Neuronal stem cell (in vitro differentiated cells): ENCODE data around the gene TMTC1.
"Not testable (repeated sequence)": the region's sequence is repeated elsewhere in the genome, so short reads cannot be mapped to it uniquely, and the experiment has no call there.

Source experiments
- DNase-seq: peaks from one replicate; pipeline ENCODE4 v3.0.0-alpha.2; 2013; ENCODE audit warnings: low spot score
- H2AFZ ChIP-seq: one replicate; pipeline ENCODE4 v1.6.1; 2013; ENCODE audit warnings: mild to moderate bottlenecking, low read length, inconsistent platforms
- H2AK5ac ChIP-seq: 2 replicates; pipeline ENCODE4 v1.6.1; 2013; ENCODE audit warnings: low read depth, mild to moderate bottlenecking, inconsistent platforms, low read length, moderate library complexity, mixed read lengths
- H2BK120ac ChIP-seq: 2 replicates; pipeline ENCODE4 v1.6.1; 2013; ENCODE audit warnings: low read depth, mild to moderate bottlenecking, inconsistent platforms, low read length, moderate library complexity, mixed read lengths
- H2BK12ac ChIP-seq: one replicate; pipeline ENCODE4 v1.6.1; 2013; ENCODE audit warnings: low read length, inconsistent platforms
- H2BK15ac ChIP-seq: 2 replicates; pipeline ENCODE4 v1.6.1; 2013; ENCODE audit warnings: mild to moderate bottlenecking, low read length, inconsistent platforms, mixed read lengths
- H2BK5ac ChIP-seq: one replicate; pipeline ENCODE4 v1.6.1; 2013; ENCODE audit warnings: inconsistent platforms, mild to moderate bottlenecking, low read length, moderate library complexity
- H3K14ac ChIP-seq: one replicate; pipeline ENCODE4 v1.6.1; 2013; ENCODE audit warnings: low read length, inconsistent platforms
- H3K18ac ChIP-seq: 2 replicates; pipeline ENCODE4 v1.6.1; 2013; ENCODE audit warnings: low read length, inconsistent platforms
- H3K23ac ChIP-seq: 2 replicates; pipeline ENCODE4 v1.6.1; 2013; ENCODE audit warnings: low read depth, mild to moderate bottlenecking, mixed read lengths, low read length, inconsistent platforms; ENCODE audit not compliant: poor library complexity
- H3K27ac ChIP-seq: replicated peaks from 3 replicates; pipeline ENCODE4 v1.5.1; 2013; ENCODE audit warnings: low read length, inconsistent platforms
- H3K27me3 ChIP-seq, 3 experiments: 2 replicates each; pipeline ENCODE4 v1.6.1; 2013; ENCODE audit warnings: low read length in 3 of 3, mild to moderate bottlenecking in 2 of 3, inconsistent platforms in 1 of 3, low read depth in 1 of 3, mixed read lengths in 1 of 3, moderate library complexity in 1 of 3; ENCODE audit not compliant: control insufficient read depth in 3 of 3, insufficient read depth in 3 of 3
- H3K36me3 ChIP-seq, 2 donors: replicated peaks in 1 of 2; 2 replicates each; pipeline ENCODE4 v1.6.1; 2013; ENCODE audit warnings: low read length in 2 of 2; ENCODE audit not compliant: control insufficient read depth in 2 of 2, insufficient read depth in 2 of 2
- H3K4ac ChIP-seq: 2 replicates; pipeline ENCODE4 v1.6.1; 2013; ENCODE audit warnings: inconsistent platforms, mild to moderate bottlenecking, low read length, moderate library complexity
- H3K4me1 ChIP-seq, 2 donors: 1 replicate in 1 of 2; 2 replicates in 1 of 2; pipeline ENCODE4 v1.6.1; 2013; ENCODE audit warnings: low read length in 2 of 2, low read depth in 1 of 2; ENCODE audit not compliant: control insufficient read depth in 2 of 2, insufficient read depth in 1 of 2
- H3K4me2 ChIP-seq: one replicate; pipeline ENCODE4 v1.6.1; 2013; ENCODE audit warnings: mild to moderate bottlenecking, low read length, inconsistent platforms; ENCODE audit not compliant: insufficient read depth, poor library complexity, severe bottlenecking
- H3K4me3 ChIP-seq, 2 donors: 2 replicates each; pipeline ENCODE4 v1.5.1; 2013; ENCODE audit warnings: low read length in 2 of 2, mild to moderate bottlenecking in 2 of 2, inconsistent platforms in 1 of 2, moderate library complexity in 1 of 2
- H3K79me1 ChIP-seq: one replicate; pipeline ENCODE4 v1.6.1; 2013; ENCODE audit warnings: low read depth, mild to moderate bottlenecking, inconsistent platforms, low read length, moderate library complexity
- H3K9ac ChIP-seq: one replicate; pipeline ENCODE4 v1.6.1; 2013; ENCODE audit warnings: mild to moderate bottlenecking, low read depth, low read length, inconsistent platforms; ENCODE audit not compliant: poor library complexity
- H3K9me3 ChIP-seq, 2 donors: replicated peaks in 1 of 2; 2 replicates each; pipeline versions ENCODE3 to v1.6.1; 2013; ENCODE audit warnings: low read length in 2 of 2, mild to moderate bottlenecking in 2 of 2, inconsistent platforms in 1 of 2, low read depth in 1 of 2, mixed read lengths in 1 of 2, moderate library complexity in 1 of 2; ENCODE audit not compliant: control insufficient read depth in 2 of 2, insufficient read depth in 1 of 2
- H4K8ac ChIP-seq: one replicate; pipeline ENCODE4 v1.6.1; 2013; ENCODE audit warnings: low read depth, mild to moderate bottlenecking, inconsistent platforms, low read length, moderate library complexity
- H4K91ac ChIP-seq: one replicate; pipeline ENCODE4 v1.6.1; 2013; ENCODE audit warnings: low read length, low read depth, mild to moderate bottlenecking, inconsistent platforms; ENCODE audit not compliant: poor library complexity
- WGBS, 2 donors: extraction: QIAGEN DNeasy Blood & Tissue Kit; methylation state at CpG; one replicate each; pipeline ENCODE4 v1.1.7; 2013; ENCODE audit warnings: missing lambda C conversion rate in 2 of 2, mixed read lengths in 1 of 2; ENCODE audit not compliant: insufficient read length in 2 of 2, insufficient replicate concordance in 1 of 2; ENCODE audit errors: extremely low coverage in 2 of 2; 5-methylcytosine and 5-hydroxymethylcytosine counted together

TMTC1 gene

GRCh38 chr12:29559198-29559597, 224.5 kb downstream of the TMTC1 start:
- no peak overlapping the region for H3K27ac ChIP-seq
- no peak overlapping the region for H3K4me2 ChIP-seq
- H2BK15ac ChIP-seq = no peak overlapping the region
- no peaks in the 10 kb centered on the region for H3K27me3 ChIP-seq
- no peak overlapping the region for H2AK5ac ChIP-seq
- no peak overlapping the region for H2BK120ac ChIP-seq
- H3K9me3 ChIP-seq = no peaks in the 10 kb centered on the region
- H3K36me3 ChIP-seq = peaks cover 0 to 13% of the 10 kb centered on the region in 2 donors
- no peak overlapping the region for H3K4me3 ChIP-seq
- H3K4me1 ChIP-seq = peaks cover 5 to 11% of the 10 kb centered on the region in 2 donors
- H3K4ac ChIP-seq = no peak overlapping the region
- H4K91ac ChIP-seq = no peak overlapping the region
- no peak overlapping the region for H2BK12ac ChIP-seq
- H3K79me1 ChIP-seq = no peaks in the 10 kb centered on the region
- no peak for DNase-seq
- no peak overlapping the region for H3K23ac ChIP-seq
- H2BK5ac ChIP-seq = no peak overlapping the region
- H3K18ac ChIP-seq = no peak overlapping the region
- whole genome bisulfite sequencing, 2 donors = no CpG with 5 or more reads among the region's 4 CpGs
- no peak overlapping the region for H3K14ac ChIP-seq
- H3K9ac ChIP-seq = no peak overlapping the region
- H4K8ac ChIP-seq = no peak overlapping the region
- H2AFZ ChIP-seq = peak overlapping the region; percentile 41

GRCh38 chr12:29556363-29556762, 227.4 kb downstream of the TMTC1 start:
- peaks cover 2 to 9% of the 10 kb centered on the region in 2 donors for H3K4me1 ChIP-seq
- H2AK5ac ChIP-seq = no peak overlapping the region
- H3K18ac ChIP-seq = no peak overlapping the region
- H2BK15ac ChIP-seq = no peak overlapping the region
- H3K9me3 ChIP-seq = no peaks in the 10 kb centered on the region
- H2BK12ac ChIP-seq = no peak overlapping the region
- no peak overlapping the region for H3K4ac ChIP-seq
- no peaks in the 10 kb centered on the region for H3K27me3 ChIP-seq
- H2BK5ac ChIP-seq = no peak overlapping the region
- no peak overlapping the region for H4K8ac ChIP-seq
- H3K14ac ChIP-seq = no peak overlapping the region
- no peak overlapping the region for H3K27ac ChIP-seq
- H3K23ac ChIP-seq = no peak overlapping the region
- no peak overlapping the region for H3K4me2 ChIP-seq
- no peak for DNase-seq
- peaks cover 0 to 13% of the 10 kb centered on the region in 2 donors for H3K36me3 ChIP-seq
- no peak overlapping the region for H4K91ac ChIP-seq
- no peak overlapping the region for H3K9ac ChIP-seq
- no peak overlapping the region for H2AFZ ChIP-seq
- no peak overlapping the region for H2BK120ac ChIP-seq
- no peaks in the 10 kb centered on the region for H3K79me1 ChIP-seq
- H3K4me3 ChIP-seq = no peak overlapping the region

GRCh38 chr12:29555451-29555850, 228.3 kb downstream of the TMTC1 start:
- H3K23ac ChIP-seq, H3K14ac ChIP-seq, H3K4me2 ChIP-seq, H2BK15ac ChIP-seq, H2BK120ac ChIP-seq, DNase-seq, H4K91ac ChIP-seq, H2AK5ac ChIP-seq, H2AFZ ChIP-seq, H3K27ac ChIP-seq, H3K9ac ChIP-seq, H3K27me3 ChIP-seq, H2BK12ac ChIP-seq, H3K18ac ChIP-seq, H2BK5ac ChIP-seq, H3K4me1 ChIP-seq, H3K79me1 ChIP-seq, H4K8ac ChIP-seq, H3K9me3 ChIP-seq, H3K4me3 ChIP-seq, H3K4ac ChIP-seq: not testable (repeated sequence)
- H3K36me3 ChIP-seq = peaks cover 0 to 13% of the 10 kb centered on the region in 2 donors
- WGBS, 2 donors = no CpG with 5 or more reads among the region's 2 CpGs

- no CpG with 5 or more reads among the region's 3 CpGs for WGBS, 2 donors
- Histone ChIP-seq H3K9me3 (no peaks in the 10 kb centered on the region), H2BK15ac (no peak overlapping the region), H2BK12ac (no peak overlapping the region), H2BK5ac (no peak overlapping the region), H2BK120ac (no peak overlapping the region), H4K8ac (no peak overlapping the region), H3K4me3 (no peak overlapping the region), H3K27me3 (no peaks in the 10 kb centered on the region), H3K18ac (no peak overlapping the region), H3K79me1 (no peaks in the 10 kb centered on the region), H2AFZ (no peak overlapping the region), H4K91ac (no peak overlapping the region), H3K4ac (no peak overlapping the region), H3K4me2 (no peak overlapping the region), H3K27ac (no peak overlapping the region), H3K4me1 (no peaks in the 10 kb centered on the region), H2AK5ac (no peak overlapping the region), H3K36me3 (peaks cover 0 to 13% of the 10 kb centered on the region in 2 donors), H3K9ac (no peak overlapping the region), H3K23ac (no peak overlapping the region), H3K14ac (no peak overlapping the region)
- no peak for DNase-seq
Measured at GRCh38 chr12:29552994-29553748, 230.6 kb downstream of the TMTC1 start.
